HEK293 (cell line): ENCODE data around the gene IGFALS.

Experiments used
- CTCF ChIA-PET: fragments of 350-600 bp; formaldehyde crosslinking; extraction: SDS; loops from one replicate; lab custom pipeline; 2021; ENCODE audit warnings: antibody characterized with exemption; lab: Yijun Ruan, JAX
- POLR2A ChIA-PET: fragments of 300-600 bp; formaldehyde crosslinking; extraction: SDS; loops from one replicate; lab custom pipeline; 2020; ENCODE audit warnings: antibody characterized with exemption, inconsistent platforms; lab: Yijun Ruan, JAX
- H3K27ac ChIP-seq: fragments of 200-500 bp; sonication (Bioruptor generic); 2 replicates; pipeline ENCODE4 v1.5.1; 2014; ENCODE audit warnings: low read depth, low read length, control low read depth, inconsistent platforms; ENCODE audit errors: extremely low read depth
- H3K36me3 ChIP-seq, 2 experiments: fragments of 200-500 bp in 1 of 2; sonication (Bioruptor generic) in 1 of 2; 1 replicate in 1 of 2; 2 replicates in 1 of 2; pipeline ENCODE4 v1.5.1; 2014 to 2017; ENCODE audit warnings: inconsistent platforms in 2 of 2, low read length in 2 of 2; ENCODE audit not compliant: control insufficient read depth in 2 of 2, insufficient read depth in 1 of 2
- H3K4me1 ChIP-seq: fragments of 200-500 bp; sonication (Bioruptor generic); 2 replicates; pipeline ENCODE4 v1.5.1; 2014; ENCODE audit warnings: mild to moderate bottlenecking, low read length, inconsistent platforms; ENCODE audit not compliant: control insufficient read depth, insufficient read depth
- H3K4me3 ChIP-seq: 2 replicates; pipeline ENCODE4 v1.5.1; 2011; ENCODE audit warnings: low read depth, mild to moderate bottlenecking, control low read depth, low read length, moderate library complexity
- H3K9me3 ChIP-seq: fragments of 200-500 bp; sonication (Bioruptor generic); 2 replicates; pipeline ENCODE4 v1.5.1; 2014; ENCODE audit warnings: low read depth, low read length, inconsistent platforms; ENCODE audit not compliant: control insufficient read depth, insufficient read depth
- GLIS1 ChIP-seq: fragments of 450-650 bp; formaldehyde crosslinking; IDR thresholded peaks from 2 replicates; pipeline ENCODE4 v1.5.1; 2016; ENCODE audit warnings: missing biosample characterization, missing genetic modification characterization
- HOXC10 ChIP-seq: sonication (generic); formaldehyde crosslinking; IDR thresholded peaks from 2 replicates; pipeline ENCODE4 v1.8.1; 2023; ENCODE audit warnings: mild to moderate bottlenecking, missing genetic modification reagents
- REPIN1 ChIP-seq: fragments of 450-650 bp; formaldehyde crosslinking; IDR thresholded peaks from 2 replicates; pipeline ENCODE4 v1.5.1; 2017; ENCODE audit warnings: missing biosample characterization, missing genetic modification characterization, low read depth
- SCRT1 ChIP-seq: fragments of 450-650 bp; formaldehyde crosslinking; IDR thresholded peaks from 2 replicates; pipeline ENCODE4 v1.5.1; 2016; ENCODE audit warnings: missing biosample characterization, missing genetic modification characterization, borderline replicate concordance
- SETDB1 ChIP-seq: IDR thresholded peaks from one replicate; pipeline ENCODE4 v1.6.1; 2017; ENCODE audit warnings: mild to moderate bottlenecking, low read length, moderate library complexity, mixed read lengths; ENCODE audit not compliant: insufficient read length
- YY2 ChIP-seq: fragments of 450-650 bp; formaldehyde crosslinking; IDR thresholded peaks from 2 replicates; pipeline ENCODE4 v1.5.1; 2016; ENCODE audit warnings: missing biosample characterization, missing genetic modification characterization
- ZIC2 ChIP-seq: fragments of 450-650 bp; formaldehyde crosslinking; IDR thresholded peaks from 2 replicates; pipeline ENCODE4 v1.5.1; 2016; ENCODE audit warnings: missing biosample characterization, missing genetic modification characterization
- ZNF121 ChIP-seq: fragments of 450-650 bp; formaldehyde crosslinking; IDR thresholded peaks from 2 replicates; pipeline ENCODE4 v1.5.1; 2016; ENCODE audit warnings: missing biosample characterization, missing genetic modification characterization
- ZNF132 ChIP-seq: fragments of 450-650 bp; formaldehyde crosslinking; IDR thresholded peaks from 2 replicates; pipeline ENCODE4 v1.5.1; 2017; ENCODE audit warnings: missing biosample characterization, missing genetic modification characterization, borderline replicate concordance
- ZNF169 ChIP-seq: fragments of 450-650 bp; formaldehyde crosslinking; IDR thresholded peaks from 2 replicates; pipeline ENCODE4 v1.5.1; 2016; ENCODE audit warnings: missing biosample characterization, missing genetic modification characterization
- ZNF174 ChIP-seq: fragments of 450-650 bp; formaldehyde crosslinking; IDR thresholded peaks from 2 replicates; pipeline ENCODE4 v1.5.0; 2017; ENCODE audit warnings: missing biosample characterization, mild to moderate bottlenecking, missing genetic modification characterization
- ZNF266 ChIP-seq: fragments of 450-650 bp; formaldehyde crosslinking; IDR thresholded peaks from 2 replicates; pipeline ENCODE4 v1.5.1; 2016; ENCODE audit warnings: missing biosample characterization, missing genetic modification characterization, low read depth
- ZNF311 ChIP-seq: fragments of 450-650 bp; formaldehyde crosslinking; IDR thresholded peaks from 2 replicates; pipeline ENCODE4 v1.5.1; 2017; ENCODE audit warnings: missing biosample characterization, missing genetic modification characterization, borderline replicate concordance
- ZNF324 ChIP-seq: fragments of 450-650 bp; formaldehyde crosslinking; IDR thresholded peaks from 2 replicates; pipeline ENCODE4 v1.5.1; 2016; ENCODE audit warnings: missing biosample characterization, missing genetic modification characterization
- ZNF335 ChIP-seq: fragments of 450-650 bp; formaldehyde crosslinking; conservative IDR thresholded peaks from 2 replicates; pipeline ENCODE4 v1.5.1; 2016; ENCODE audit warnings: missing biosample characterization, missing genetic modification characterization
- ZNF416 ChIP-seq: fragments of 450-650 bp; formaldehyde crosslinking; IDR thresholded peaks from 2 replicates; pipeline ENCODE4 v1.5.1; 2016; ENCODE audit warnings: missing biosample characterization, missing genetic modification characterization
- ZNF426 ChIP-seq: fragments of 450-650 bp; formaldehyde crosslinking; IDR thresholded peaks from 2 replicates; pipeline ENCODE4 v1.5.1; 2017; ENCODE audit warnings: missing biosample characterization, missing genetic modification characterization, mild to moderate bottlenecking, inconsistent platforms, moderate library complexity
- ZNF561 ChIP-seq: fragments of 450-650 bp; IDR thresholded peaks from 2 replicates; pipeline ENCODE4 v1.5.1; 2018; ENCODE audit warnings: missing biosample characterization, missing genetic modification characterization, borderline replicate concordance
- ZNF585B ChIP-seq: fragments of 450-650 bp; formaldehyde crosslinking; IDR thresholded peaks from 2 replicates; pipeline ENCODE4 v1.5.1; 2016; ENCODE audit warnings: missing biosample characterization, missing genetic modification characterization
- ZNF600 ChIP-seq: fragments of 450-650 bp; formaldehyde crosslinking; IDR thresholded peaks from 2 replicates; pipeline ENCODE4 v1.5.1; 2016; ENCODE audit warnings: missing biosample characterization, missing genetic modification characterization
- ZNF677 ChIP-seq: fragments of 450-650 bp; IDR thresholded peaks from 2 replicates; pipeline ENCODE4 v1.5.0; 2018; ENCODE audit warnings: missing biosample characterization, mild to moderate bottlenecking, missing genetic modification characterization, moderate library complexity
- ZNF76 ChIP-seq: fragments of 450-650 bp; formaldehyde crosslinking; IDR thresholded peaks from 2 replicates; pipeline ENCODE4; 2016; ENCODE audit warnings: low read depth, missing biosample characterization, missing genetic modification characterization, borderline replicate concordance
- ZNF777 ChIP-seq: fragments of 450-650 bp; formaldehyde crosslinking; IDR thresholded peaks from 2 replicates; pipeline ENCODE4 v1.5.1; 2017; ENCODE audit warnings: missing biosample characterization, missing genetic modification characterization, borderline replicate concordance
- ZSCAN16 ChIP-seq: fragments of 450-650 bp; formaldehyde crosslinking; IDR thresholded peaks from 2 replicates; pipeline ENCODE4 v1.5.1; 2016; ENCODE audit warnings: missing biosample characterization, missing genetic modification characterization
- TF ChIP-seq, protein P1 (sequence below): fragments of 450-650 bp; formaldehyde crosslinking; IDR thresholded peaks from 2 replicates; pipeline ENCODE4 v1.5.1; 2016; ENCODE audit warnings: missing biosample characterization, missing genetic modification characterization
- TF ChIP-seq, protein P2 (sequence below): fragments of 450-650 bp; formaldehyde crosslinking; IDR thresholded peaks from 2 replicates; pipeline ENCODE4 v1.5.1; 2016; ENCODE audit warnings: missing biosample characterization, missing genetic modification characterization

Gene IGFALS

DNA sequence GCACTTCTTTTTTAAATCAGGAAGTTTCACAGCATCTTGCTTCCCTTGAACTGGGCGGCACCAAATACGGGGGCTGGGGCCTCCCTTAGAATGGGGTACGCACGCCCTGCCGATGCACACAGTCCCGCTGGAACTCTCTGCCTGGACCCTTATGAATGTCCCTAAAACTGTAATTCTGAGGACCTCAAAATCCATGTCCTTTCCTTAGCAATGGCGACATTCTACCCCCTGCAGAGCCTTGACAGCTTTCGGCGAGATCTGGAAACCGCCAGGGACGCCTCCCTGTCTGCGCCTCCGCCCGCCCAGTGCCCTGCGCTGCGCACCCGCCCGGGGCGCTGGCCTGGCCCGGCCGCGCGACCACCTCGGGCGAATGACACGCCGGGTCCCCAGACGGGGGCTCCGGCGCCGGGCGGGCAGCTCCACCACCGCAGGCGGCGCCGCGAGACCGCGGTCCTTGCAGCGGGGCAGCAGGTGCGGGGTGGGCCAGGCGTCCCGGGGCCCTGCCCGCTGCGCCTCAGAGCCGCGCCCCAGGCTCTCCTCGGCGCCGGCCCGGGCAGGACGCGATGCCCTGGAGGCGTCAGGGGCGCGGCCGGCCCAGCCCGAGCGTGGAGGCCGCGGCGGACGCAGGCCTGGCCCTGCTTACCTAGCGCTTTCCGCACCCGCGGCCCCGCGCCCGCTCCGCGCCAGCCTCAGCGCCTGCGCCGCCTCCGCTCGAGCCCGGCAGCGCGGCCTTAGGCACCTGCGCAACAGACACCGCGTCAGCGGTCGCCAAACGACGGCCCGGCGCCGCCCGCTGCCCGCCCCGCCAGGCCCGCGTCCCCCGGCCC is 32.6 kb upstream of the IGFALS start (continued):
- TF ChIP-seq, protein P1, sequence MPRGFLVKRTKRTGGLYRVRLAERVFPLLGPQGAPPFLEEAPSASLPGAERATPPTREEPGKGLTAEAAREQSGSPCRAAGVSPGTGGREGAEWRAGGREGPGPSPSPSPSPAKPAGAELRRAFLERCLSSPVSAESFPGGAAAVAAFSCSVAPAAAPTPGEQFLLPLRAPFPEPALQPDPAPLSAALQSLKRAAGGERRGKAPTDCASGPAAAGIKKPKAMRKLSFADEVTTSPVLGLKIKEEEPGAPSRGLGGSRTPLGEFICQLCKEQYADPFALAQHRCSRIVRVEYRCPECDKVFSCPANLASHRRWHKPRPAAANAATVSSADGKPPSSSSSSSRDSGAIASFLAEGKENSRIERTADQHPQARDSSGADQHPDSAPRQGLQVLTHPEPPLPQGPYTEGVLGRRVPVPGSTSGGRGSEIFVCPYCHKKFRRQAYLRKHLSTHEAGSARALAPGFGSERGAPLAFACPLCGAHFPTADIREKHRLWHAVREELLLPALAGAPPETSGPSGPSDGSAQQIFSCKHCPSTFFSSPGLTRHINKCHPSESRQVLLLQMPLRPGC (tag by site-specific recombination), result no peak
- TF ChIP-seq YY2 (tag by site-specific recombination), result 0 out of 2 replicates have a peak, but pooled peaks have one; percentile 35
- TF ChIP-seq ZNF600, result no peak
- TF ChIP-seq ZNF132 (tag by site-specific recombination), result no peak
- no peak for TF ChIP-seq ZNF677 (tag by site-specific recombination)
- TF ChIP-seq ZNF121 (tag by site-specific recombination), result no peak
- no peak for TF ChIP-seq REPIN1 (tag by site-specific recombination)
- TF ChIP-seq ZNF174 (tag by site-specific recombination), result no peak
- no peak for TF ChIP-seq ZNF266 (tag by site-specific recombination)
- TF ChIP-seq ZNF335, result peak; percentile 82
- no peak for TF ChIP-seq ZNF426 (tag by site-specific recombination)
- peak; percentile 52; the same call in 1 of the 2 replicates for TF ChIP-seq GLIS1 (tag by site-specific recombination)
- no peak for TF ChIP-seq HOXC10 (CRISPR knock-in tag)
- no peak for TF ChIP-seq ZNF324 (tag by site-specific recombination)
- TF ChIP-seq ZNF561, result no peak
- no peak for TF ChIP-seq ZNF169 (tag by site-specific recombination)
- peak; percentile 50; the same call in 1 of the 2 replicates for TF ChIP-seq ZIC2
- TF ChIP-seq ZNF311 (tag by site-specific recombination), result no peak

DNA sequence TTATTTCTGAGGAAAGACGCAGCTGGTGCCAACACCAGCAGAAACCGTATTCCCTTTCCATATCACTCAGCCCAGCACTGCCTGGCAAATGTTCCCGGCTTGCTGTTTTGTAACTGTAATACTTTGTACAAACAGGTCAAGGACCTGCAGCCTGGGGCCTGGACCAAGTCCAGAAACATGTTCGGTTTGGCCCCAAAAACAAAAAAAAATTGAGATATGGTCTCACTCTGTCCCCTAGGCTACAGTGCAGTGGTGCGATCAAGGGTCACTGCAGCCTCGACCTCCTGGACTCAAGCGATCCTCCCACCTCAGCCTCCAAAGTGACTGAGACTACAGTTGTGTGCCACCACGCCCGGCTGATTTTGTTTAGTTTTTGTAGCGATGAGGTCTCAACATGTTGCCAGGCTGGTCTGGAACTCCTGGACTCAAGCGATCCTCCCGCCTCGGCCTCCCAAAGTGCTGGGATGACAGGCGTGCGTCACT is 31.9 kb upstream of the IGFALS start:
- Histone ChIP-seq H3K9me3 (no peaks in the 10 kb centered on the region), H3K36me3 (peaks cover 0 to 29% of the 10 kb centered on the region in 2 experiments; a peak in 2 of 3 replicates), H3K4me1 (no peaks in the 10 kb centered on the region), H3K27ac (0 out of 2 replicates have a peak overlapping the region, but pooled peaks have one; percentile 78), H3K4me3 (peak overlapping the region; percentile 97)
- CTCF ChIA-PET, result interaction anchor here (1.1 kb wide), 1 partner anchor 130 kb away, joined by 4 read pairs; no protein-coding TSS in a partner anchor
- POLR2A ChIA-PET, result no interaction called here
- TF ChIP-seq ZNF416 (no peak), ZNF76 (no peak), SCRT1 (tag by site-specific recombination) (peak; percentile 29; the same call in 1 of the 2 replicates), ZSCAN16 (no peak), ZNF777 (tag by site-specific recombination) (no peak), SETDB1 (no peak)

DNA sequence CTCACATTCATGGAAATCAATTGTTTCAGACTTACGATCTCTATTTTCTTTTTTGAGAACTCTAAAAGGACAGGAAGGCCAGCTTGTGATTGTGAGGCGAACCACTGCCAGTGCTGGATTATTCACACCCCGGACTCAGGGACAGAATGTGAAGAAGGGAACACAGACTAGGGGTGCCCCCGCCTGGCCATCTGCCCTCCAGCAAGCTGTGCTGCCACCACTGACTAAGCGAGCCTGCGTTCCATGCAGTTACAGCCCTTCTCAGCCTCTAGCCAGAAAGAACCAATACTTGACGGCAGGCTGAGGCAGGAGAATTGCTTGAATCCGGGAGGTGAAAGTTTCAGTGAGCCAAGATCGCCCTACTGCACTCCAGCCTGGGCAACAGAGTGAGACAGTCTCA is 30.3 kb upstream of the IGFALS start:
- Histone ChIP-seq H3K4me3 (no peak overlapping the region), H3K4me1 (no peaks in the 10 kb centered on the region), H3K27ac (no peak overlapping the region), H3K9me3 (no peaks in the 10 kb centered on the region), H3K36me3 (peaks cover 0 to 35% of the 10 kb centered on the region in 2 experiments; a peak in 2 of 3 replicates)
- ChIA-PET POLR2A (interaction anchor here (0.6 kb wide), 1 partner anchor 134 kb away, joined by 3 read pairs; no protein-coding TSS in a partner anchor), CTCF (interaction anchor here (0.6 kb wide), 1 partner anchor 11 kb away, joined by 3 read pairs; no protein-coding TSS in a partner anchor)
- TF ChIP-seq ZNF600 (no peak; the same call in 1 of the 2 replicates), ZNF585B (tag by site-specific recombination) (peak; percentile 54)
- TF ChIP-seq, protein P2, sequence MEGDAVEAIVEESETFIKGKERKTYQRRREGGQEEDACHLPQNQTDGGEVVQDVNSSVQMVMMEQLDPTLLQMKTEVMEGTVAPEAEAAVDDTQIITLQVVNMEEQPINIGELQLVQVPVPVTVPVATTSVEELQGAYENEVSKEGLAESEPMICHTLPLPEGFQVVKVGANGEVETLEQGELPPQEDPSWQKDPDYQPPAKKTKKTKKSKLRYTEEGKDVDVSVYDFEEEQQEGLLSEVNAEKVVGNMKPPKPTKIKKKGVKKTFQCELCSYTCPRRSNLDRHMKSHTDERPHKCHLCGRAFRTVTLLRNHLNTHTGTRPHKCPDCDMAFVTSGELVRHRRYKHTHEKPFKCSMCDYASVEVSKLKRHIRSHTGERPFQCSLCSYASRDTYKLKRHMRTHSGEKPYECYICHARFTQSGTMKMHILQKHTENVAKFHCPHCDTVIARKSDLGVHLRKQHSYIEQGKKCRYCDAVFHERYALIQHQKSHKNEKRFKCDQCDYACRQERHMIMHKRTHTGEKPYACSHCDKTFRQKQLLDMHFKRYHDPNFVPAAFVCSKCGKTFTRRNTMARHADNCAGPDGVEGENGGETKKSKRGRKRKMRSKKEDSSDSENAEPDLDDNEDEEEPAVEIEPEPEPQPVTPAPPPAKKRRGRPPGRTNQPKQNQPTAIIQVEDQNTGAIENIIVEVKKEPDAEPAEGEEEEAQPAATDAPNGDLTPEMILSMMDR, result peak; percentile 38
